Liver (tissue), 9 donors: ENCODE data around the gene KIF2C. TPM values are rescaled to one million over a fixed set of nuclear protein-coding genes. Genes with fewer than 3 reads are reported as not detected.
A peak's percentile ranks its signal among the peaks of the same experiment; 100 is the strongest.

ENCODE experiments used
- DNase-seq: peaks from one replicate; pipeline ENCODE4 v3.0.0-alpha.2; 2017; ENCODE audit warnings: low spot score
- H3K27ac ChIP-seq, 2 donors: one replicate each; pipeline ENCODE4 v1.7.0; 2013; ENCODE audit warnings: inconsistent platforms in 2 of 2, low read length in 2 of 2, control low read depth in 1 of 2, low read depth in 1 of 2, mild to moderate bottlenecking in 1 of 2
- H3K27me3 ChIP-seq, 4 donors: one replicate each; pipeline versions ENCODE4 v1.6.1 to v1.7.0; 2013; ENCODE audit warnings: low read length in 3 of 4, inconsistent platforms in 1 of 4, mild to moderate bottlenecking in 1 of 4, moderate library complexity in 1 of 4; ENCODE audit not compliant: control insufficient read depth in 4 of 4, insufficient read depth in 4 of 4
- H3K36me3 ChIP-seq, 4 donors: one replicate each; pipeline versions ENCODE4 v1.6.1 to v1.7.0; 2013; ENCODE audit warnings: low read length in 3 of 4, mild to moderate bottlenecking in 3 of 4, low read depth in 1 of 4, moderate library complexity in 1 of 4; ENCODE audit not compliant: control insufficient read depth in 4 of 4, insufficient read depth in 3 of 4
- H3K4me1 ChIP-seq, 4 donors: one replicate each; pipeline versions ENCODE4 v1.6.1 to v1.7.0; 2013; ENCODE audit warnings: low read length in 3 of 4, mild to moderate bottlenecking in 3 of 4, moderate library complexity in 1 of 4; ENCODE audit not compliant: control insufficient read depth in 4 of 4, insufficient read depth in 4 of 4
- H3K4me3 ChIP-seq, 3 donors: one replicate each; pipeline versions ENCODE4 v1.6.1 to v1.7.0; 2013; ENCODE audit warnings: low read length in 3 of 3, control low read depth in 1 of 3, low read depth in 1 of 3, mild to moderate bottlenecking in 1 of 3
- H3K9ac ChIP-seq, 2 donors: one replicate each; pipeline ENCODE4 v1.7.0; 2013; ENCODE audit warnings: low read length in 2 of 2, mild to moderate bottlenecking in 2 of 2, moderate library complexity in 2 of 2, control low read depth in 1 of 2, low read depth in 1 of 2
- H3K9me3 ChIP-seq, 4 donors: one replicate each; pipeline versions ENCODE4 v1.6.1 to v1.7.0; 2013; ENCODE audit warnings: low read length in 3 of 4; ENCODE audit not compliant: control insufficient read depth in 4 of 4
- EGR1 ChIP-seq, 2 donors: IDR thresholded peaks; 2 replicates each; pipeline ENCODE4 v1.6.1; 2016 to 2018; ENCODE audit warnings: antibody characterized with exemption in 2 of 2, low read depth in 2 of 2
- FOXA1 ChIP-seq: IDR thresholded peaks from 2 replicates; pipeline ENCODE4 v1.6.1; 2016; ENCODE audit warnings: antibody characterized with exemption
- FOXA2 ChIP-seq: IDR thresholded peaks from 2 replicates; pipeline ENCODE4 v1.6.1; 2016; ENCODE audit warnings: antibody characterized with exemption
- GABPA ChIP-seq, 2 donors: IDR thresholded peaks in 1 of 2; conservative IDR thresholded peaks in 1 of 2; 2 replicates each; pipeline ENCODE4 v1.6.1; 2016; ENCODE audit warnings: antibody characterized with exemption in 2 of 2, mild to moderate bottlenecking in 1 of 2, moderate library complexity in 1 of 2
- HNF4A ChIP-seq, 2 donors: conservative IDR thresholded peaks; 2 replicates each; pipeline ENCODE4 v1.6.1; 2016; ENCODE audit warnings: antibody characterized with exemption in 2 of 2, mild to moderate bottlenecking in 2 of 2
- HNF4G ChIP-seq: IDR thresholded peaks from 2 replicates; pipeline ENCODE4 v1.6.1; 2016; ENCODE audit warnings: antibody characterized with exemption
- JUND ChIP-seq, 2 donors: IDR thresholded peaks; 2 replicates each; pipeline ENCODE4 v1.6.1; 2016; ENCODE audit warnings: antibody characterized with exemption in 2 of 2
- MAX ChIP-seq: IDR thresholded peaks from 2 replicates; pipeline ENCODE4 v1.6.1; 2016; ENCODE audit warnings: antibody characterized with exemption
- NR2F2 ChIP-seq: IDR thresholded peaks from 2 replicates; pipeline ENCODE4 v1.6.1; 2016; ENCODE audit warnings: antibody characterized with exemption
- RAD21 ChIP-seq, 2 donors: IDR thresholded peaks; 2 replicates each; pipeline ENCODE4 v1.6.1; 2016; ENCODE audit warnings: antibody characterized with exemption in 2 of 2, mild to moderate bottlenecking in 2 of 2
- RXRA ChIP-seq, 2 donors: IDR thresholded peaks; 2 replicates each; pipeline ENCODE4 v1.6.1; 2017 to 2018; ENCODE audit warnings: antibody characterized with exemption in 2 of 2, mild to moderate bottlenecking in 1 of 2
- SP1 ChIP-seq: IDR thresholded peaks from 2 replicates; pipeline ENCODE4 v1.6.1; 2018; ENCODE audit warnings: antibody characterized with exemption, mild to moderate bottlenecking
- TAF1 ChIP-seq: conservative IDR thresholded peaks from 2 replicates; pipeline ENCODE4 v1.6.1; 2016; ENCODE audit warnings: antibody characterized with exemption, mild to moderate bottlenecking
- YY1 ChIP-seq: IDR thresholded peaks from 2 replicates; pipeline ENCODE4 v1.6.1; 2016; ENCODE audit warnings: antibody characterized with exemption, mild to moderate bottlenecking
- ZBTB33 ChIP-seq: IDR thresholded peaks from 2 replicates; pipeline ENCODE4 v1.6.1; 2016; ENCODE audit warnings: antibody characterized with exemption
- WGBS: extraction: QIAGEN DNeasy Blood & Tissue Kit; methylation state at CpG from one replicate; pipeline ENCODE4 v1.1.7; 2013; 5-methylcytosine and 5-hydroxymethylcytosine counted together
- polyA plus RNA-seq, 2 donors: library from polyadenylated mRNA; stranded (reverse) in 1 of 2; unstranded in 1 of 2; fragments of 200-250 nt in 1 of 2; fragments of >200 nt in 1 of 2; fragmentation: Nextera tagmentation in 1 of 2; extraction: Ambion mirVana in 1 of 2; gene quantifications; one replicate each; pipeline versions ENCODE4 v1.2.1 to v1.2.3, GENCODE V29; 2013 to 2015
- total RNA-seq, 2 donors: library from RNA; depleted of rRNA; stranded (reverse); fragments of >200 nt; gene quantifications; one replicate each; pipeline ENCODE4 v1.2.3, GENCODE V29; 2014
- TF ChIP-seq, protein P1 (sequence below): IDR thresholded peaks from 2 replicates; pipeline ENCODE4 v1.6.1; 2016; ENCODE audit warnings: antibody characterized with exemption
- TF ChIP-seq, protein P2 (sequence below): fragments of 150-350 bp; IDR thresholded peaks from 2 replicates; pipeline ENCODE4 v1.5.1; 2017; ENCODE audit warnings: improper control_type of control experiment, low read depth, low read length; ENCODE audit not compliant: missing input control
- TF ChIP-seq, protein P3 (sequence below): IDR thresholded peaks from 2 replicates; pipeline ENCODE4 v1.6.1; 2016; ENCODE audit warnings: antibody characterized with exemption, mild to moderate bottlenecking
- donor health status: healthy.
- donor health status: healthy.
- donor health status: healthy.
- donor health status: healthy.
- donor health status: healthy.

KIF2C gene
- 10 to 100 TPM in 1 of 2 donors, under 1 TPM in 1; 0.17 to 26.7 TPM for total RNA-seq
- 1 to 10 TPM in 1 of 2 donors, under 1 TPM in 1; 0.21 to 1.3 TPM for polyA plus RNA-seq

- peak in 1 of 2 donors; percentile 74 for TF ChIP-seq RXRA (IDR thresholded peaks at IDR 0.05)
- TF ChIP-seq GABPA (IDR thresholded peaks at IDR 0.05 in 1 of 2, conservative IDR thresholded peaks at IDR 0.05 in 1 of 2): peak; percentile 51 to 87
- TF ChIP-seq ZBTB33: peak; percentile 62
- TF ChIP-seq EGR1 (IDR thresholded peaks at IDR 0.05; ENCODE audit: low read depth in 2 of 2): peak in 1 of 2 donors; percentile 33
- no peak for TF ChIP-seq FOXA1
- TF ChIP-seq, protein P1, sequence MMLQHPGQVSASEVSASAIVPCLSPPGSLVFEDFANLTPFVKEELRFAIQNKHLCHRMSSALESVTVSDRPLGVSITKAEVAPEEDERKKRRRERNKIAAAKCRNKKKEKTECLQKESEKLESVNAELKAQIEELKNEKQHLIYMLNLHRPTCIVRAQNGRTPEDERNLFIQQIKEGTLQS: no peak
- peak; percentile 15 to 29 for TF ChIP-seq RAD21 (IDR thresholded peaks at IDR 0.05)
- no peak for TF ChIP-seq HNF4G
- TF ChIP-seq FOXA2: no peak
- peak; percentile 91 for TF ChIP-seq YY1
- TF ChIP-seq TAF1: peak; percentile 54
- TF ChIP-seq, protein P2, sequence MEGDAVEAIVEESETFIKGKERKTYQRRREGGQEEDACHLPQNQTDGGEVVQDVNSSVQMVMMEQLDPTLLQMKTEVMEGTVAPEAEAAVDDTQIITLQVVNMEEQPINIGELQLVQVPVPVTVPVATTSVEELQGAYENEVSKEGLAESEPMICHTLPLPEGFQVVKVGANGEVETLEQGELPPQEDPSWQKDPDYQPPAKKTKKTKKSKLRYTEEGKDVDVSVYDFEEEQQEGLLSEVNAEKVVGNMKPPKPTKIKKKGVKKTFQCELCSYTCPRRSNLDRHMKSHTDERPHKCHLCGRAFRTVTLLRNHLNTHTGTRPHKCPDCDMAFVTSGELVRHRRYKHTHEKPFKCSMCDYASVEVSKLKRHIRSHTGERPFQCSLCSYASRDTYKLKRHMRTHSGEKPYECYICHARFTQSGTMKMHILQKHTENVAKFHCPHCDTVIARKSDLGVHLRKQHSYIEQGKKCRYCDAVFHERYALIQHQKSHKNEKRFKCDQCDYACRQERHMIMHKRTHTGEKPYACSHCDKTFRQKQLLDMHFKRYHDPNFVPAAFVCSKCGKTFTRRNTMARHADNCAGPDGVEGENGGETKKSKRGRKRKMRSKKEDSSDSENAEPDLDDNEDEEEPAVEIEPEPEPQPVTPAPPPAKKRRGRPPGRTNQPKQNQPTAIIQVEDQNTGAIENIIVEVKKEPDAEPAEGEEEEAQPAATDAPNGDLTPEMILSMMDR: no peak
- peak in 1 of 2 donors; percentile 31 for TF ChIP-seq JUND (IDR thresholded peaks at IDR 0.05)
- TF ChIP-seq NR2F2: peak; percentile 24
- peak in 1 of 2 donors; percentile 35 for TF ChIP-seq HNF4A (conservative IDR thresholded peaks at IDR 0.05)
- TF ChIP-seq MAX: peak; percentile 79
- TF ChIP-seq SP1: peak; percentile 88
- TF ChIP-seq, protein P3, sequence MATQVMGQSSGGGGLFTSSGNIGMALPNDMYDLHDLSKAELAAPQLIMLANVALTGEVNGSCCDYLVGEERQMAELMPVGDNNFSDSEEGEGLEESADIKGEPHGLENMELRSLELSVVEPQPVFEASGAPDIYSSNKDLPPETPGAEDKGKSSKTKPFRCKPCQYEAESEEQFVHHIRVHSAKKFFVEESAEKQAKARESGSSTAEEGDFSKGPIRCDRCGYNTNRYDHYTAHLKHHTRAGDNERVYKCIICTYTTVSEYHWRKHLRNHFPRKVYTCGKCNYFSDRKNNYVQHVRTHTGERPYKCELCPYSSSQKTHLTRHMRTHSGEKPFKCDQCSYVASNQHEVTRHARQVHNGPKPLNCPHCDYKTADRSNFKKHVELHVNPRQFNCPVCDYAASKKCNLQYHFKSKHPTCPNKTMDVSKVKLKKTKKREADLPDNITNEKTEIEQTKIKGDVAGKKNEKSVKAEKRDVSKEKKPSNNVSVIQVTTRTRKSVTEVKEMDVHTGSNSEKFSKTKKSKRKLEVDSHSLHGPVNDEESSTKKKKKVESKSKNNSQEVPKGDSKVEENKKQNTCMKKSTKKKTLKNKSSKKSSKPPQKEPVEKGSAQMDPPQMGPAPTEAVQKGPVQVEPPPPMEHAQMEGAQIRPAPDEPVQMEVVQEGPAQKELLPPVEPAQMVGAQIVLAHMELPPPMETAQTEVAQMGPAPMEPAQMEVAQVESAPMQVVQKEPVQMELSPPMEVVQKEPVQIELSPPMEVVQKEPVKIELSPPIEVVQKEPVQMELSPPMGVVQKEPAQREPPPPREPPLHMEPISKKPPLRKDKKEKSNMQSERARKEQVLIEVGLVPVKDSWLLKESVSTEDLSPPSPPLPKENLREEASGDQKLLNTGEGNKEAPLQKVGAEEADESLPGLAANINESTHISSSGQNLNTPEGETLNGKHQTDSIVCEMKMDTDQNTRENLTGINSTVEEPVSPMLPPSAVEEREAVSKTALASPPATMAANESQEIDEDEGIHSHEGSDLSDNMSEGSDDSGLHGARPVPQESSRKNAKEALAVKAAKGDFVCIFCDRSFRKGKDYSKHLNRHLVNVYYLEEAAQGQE: peak; percentile 79
- Histone ChIP-seq H3K27me3 (no peaks in the 10 kb centered on the region), H3K9ac (peak within 1 kb of the TSS; percentile 81 to 91), H3K9me3 (no peaks in the 10 kb centered on the region), H3K4me3 (peak within 1 kb of the TSS; percentile 55 to 86 (median 75)), H3K4me1 (peaks cover 3 to 11% (median 9%) of the 10 kb centered on the region in 4 donors), H3K36me3 (no peaks in the 10 kb centered on the region), H3K27ac (peak within 1 kb of the TSS; percentile 84 to 90)
- peak; percentile 98 for DNase-seq
- under 1% methylated on average over 57 of the region's 57 CpGs for WGBS
These were observed at the start of gene KIF2C for GRCh38 chr1:44739307-44740178. KIF2C (plus strand) TSS chr1:44739837; CDS start chr1:44739933, 96 bp downstream.
